Neural progenitor cell (in vitro differentiated cells): ENCODE results near the gene CHST14. TPM values are rescaled to one million over a fixed set of nuclear protein-coding genes. Genes with fewer than 3 reads are reported as not detected.

Experiments used
- DNase-seq: peaks from one replicate; pipeline ENCODE4 v3.0.0-alpha.2; 2016; ENCODE audit warnings: low spot score
- H2AFZ ChIP-seq: fragments of 200-600 bp; sonication (generic); replicated peaks from 2 replicates; pipeline ENCODE4 v1.6.1; 2016; ENCODE audit warnings: antibody characterized with exemption
- H3F3A ChIP-seq: fragments of 200-600 bp; sonication (generic); 2 replicates; pipeline ENCODE4 v1.6.1; 2016; ENCODE audit warnings: antibody characterized with exemption, low read depth
- H3K27ac ChIP-seq: fragments of 200-600 bp; sonication (generic); 2 replicates; pipeline ENCODE4 v1.5.1; 2016; ENCODE audit warnings: mild to moderate bottlenecking
- H3K27me3 ChIP-seq: fragments of 200-600 bp; sonication (generic); 2 replicates; pipeline ENCODE4 v1.6.1; 2016; ENCODE audit warnings: mild to moderate bottlenecking, moderate library complexity
- H3K36me3 ChIP-seq: fragments of 200-600 bp; sonication (generic); 2 replicates; pipeline ENCODE4 v1.5.1; 2016
- H3K4me1 ChIP-seq: fragments of 200-600 bp; sonication (generic); 2 replicates; pipeline ENCODE4 v1.6.1; 2016; ENCODE audit warnings: mixed run types
- H3K4me2 ChIP-seq: fragments of 200-600 bp; sonication (generic); 2 replicates; pipeline ENCODE4 v1.6.1; 2016
- H3K4me3 ChIP-seq: fragments of 200-600 bp; sonication (generic); 2 replicates; pipeline ENCODE4 v1.5.1; 2016
- H3K79me2 ChIP-seq: fragments of 200-600 bp; sonication (generic); 2 replicates; pipeline ENCODE4 v1.6.1; 2016; ENCODE audit warnings: low read depth
- H3K9ac ChIP-seq: fragments of 200-600 bp; sonication (generic); 2 replicates; pipeline ENCODE4 v1.6.1; 2016
- H3K9me3 ChIP-seq: fragments of 200-600 bp; sonication (generic); 2 replicates; pipeline ENCODE4 v1.5.1; 2016; ENCODE audit warnings: low read depth
- H4K20me1 ChIP-seq: fragments of 200-600 bp; sonication (generic); 2 replicates; pipeline ENCODE4 v1.6.1; 2016; ENCODE audit warnings: low read depth
- H3K27ac Mint-ChIP-seq: 3 replicates; pipeline ENCODE4 v1.8.0; 2021; ENCODE audit warnings: mixed read lengths
- H3K27me3 Mint-ChIP-seq: 2 replicates; pipeline ENCODE4 v1.8.0; 2022; ENCODE audit warnings: low read depth, mild to moderate bottlenecking, inconsistent platforms, moderate library complexity, mixed read lengths; ENCODE audit not compliant: insufficient read depth
- H3K36me3 Mint-ChIP-seq: 3 replicates; pipeline ENCODE4 v1.8.0; 2021; ENCODE audit warnings: mixed read lengths
- H3K4me1 Mint-ChIP-seq: 3 replicates; pipeline ENCODE4 v1.8.0; 2021; ENCODE audit warnings: mixed read lengths
- H3K4me3 Mint-ChIP-seq: 3 replicates; pipeline ENCODE4 v1.8.0; 2021; ENCODE audit warnings: mild to moderate bottlenecking, moderate library complexity, mixed read lengths
- H3K9me3 Mint-ChIP-seq: 3 replicates; pipeline ENCODE4 v1.8.0; 2020; ENCODE audit warnings: mixed read lengths
- EZH2 ChIP-seq: fragments of 200-600 bp; sonication (generic); IDR thresholded peaks from 2 replicates; pipeline ENCODE4 v1.6.1; 2017; ENCODE audit warnings: antibody characterized with exemption, mild to moderate bottlenecking, moderate library complexity
- EZH2phosphoT487 ChIP-seq: fragments of 200-600 bp; sonication (generic); IDR thresholded peaks from 2 replicates; pipeline ENCODE4 v1.6.1; 2017; ENCODE audit warnings: antibody characterized with exemption
- total RNA-seq: library from RNA; depleted of rRNA; stranded (reverse); fragments of >200 nt; gene quantifications from 2 replicates; pipeline ENCODE4 v1.2.3, GENCODE V29; 2015; ENCODE audit warnings: low replicate concordance
- TF ChIP-seq, protein P1 (sequence below): fragments of 200-600 bp; sonication (generic); IDR thresholded peaks from 2 replicates; pipeline ENCODE4 v1.5.1; 2017; ENCODE audit warnings: antibody characterized with exemption, mild to moderate bottlenecking

The CHST14 gene
- total RNA-seq, 1 donor from 2014 or later, result 11.9 TPM

DNA sequence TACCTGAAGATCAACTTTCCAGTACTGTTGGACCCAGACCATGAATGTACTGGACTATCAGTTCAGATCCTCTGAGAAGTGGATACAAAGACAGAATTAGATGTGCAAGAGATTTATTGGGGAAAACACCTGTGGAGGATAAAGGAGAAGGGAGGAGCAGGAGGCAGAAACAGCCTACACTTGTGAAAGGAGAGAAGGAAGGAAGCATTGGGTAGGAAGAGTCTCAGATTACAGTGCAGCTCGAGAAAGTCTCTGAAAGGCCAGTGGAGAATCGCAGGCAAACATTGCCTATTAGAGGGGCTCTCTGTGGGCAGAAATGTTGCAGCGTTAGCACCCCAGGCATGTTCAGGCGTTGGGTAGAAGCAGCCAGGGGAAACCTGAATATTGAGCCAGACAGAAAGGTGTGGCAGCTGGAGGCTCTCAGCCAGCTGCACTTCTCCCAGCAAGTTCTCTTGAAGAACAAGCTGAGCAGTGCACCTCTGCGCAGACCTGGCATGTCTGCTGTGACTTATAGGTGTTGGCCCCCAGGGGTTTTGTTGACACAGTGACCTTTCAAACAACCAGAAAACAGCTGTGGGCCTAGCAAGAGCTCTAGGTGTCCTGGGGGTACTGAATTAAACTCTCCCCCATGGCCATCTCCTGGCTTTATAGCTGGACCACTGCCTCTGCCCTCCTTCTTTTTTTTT lies 7.0 kb downstream of the CHST14 start:
- Mint-ChIP-seq H3K27ac (peak overlapping the region; percentile 15), H3K4me1 (peaks cover 17% of the 10 kb centered on the region)
- H3K27ac ChIP-seq, result peak overlapping the region; percentile 62

DNA sequence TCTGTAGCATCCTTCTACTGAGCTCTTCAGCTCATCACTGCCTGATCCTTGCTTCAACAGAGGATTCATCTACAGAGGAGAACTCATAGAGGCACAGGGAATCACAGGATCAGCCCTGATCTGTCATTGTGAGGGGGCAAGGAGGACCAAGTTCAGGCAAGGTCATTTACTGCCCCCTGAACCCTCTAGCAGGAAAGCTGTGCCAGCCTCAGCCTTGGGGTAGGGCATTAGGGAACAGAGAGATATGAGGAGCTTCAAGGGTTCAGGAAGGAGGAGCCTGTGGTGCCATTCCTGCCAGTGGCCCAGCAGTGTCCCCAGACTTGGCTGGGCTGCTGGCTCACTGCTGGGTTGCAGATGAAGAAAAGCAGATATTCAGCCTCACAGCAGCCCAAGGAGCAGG lies 8.2 kb downstream of the CHST14 start:
- Mint-ChIP-seq H3K4me1 (peaks cover 17% of the 10 kb centered on the region), H3K4me3 (no peak overlapping the region), H3K27ac (no peak overlapping the region), H3K36me3 (no peaks in the 10 kb centered on the region), H3K9me3 (peaks cover 2% of the 10 kb centered on the region), H3K27me3 (peaks cover 8% of the 10 kb centered on the region)
- no peak overlapping the region for H3K27ac ChIP-seq
- H4K20me1 ChIP-seq, result no peaks in the 10 kb centered on the region
- peaks cover 10% of the 10 kb centered on the region for H3K4me1 ChIP-seq
- H3K36me3 ChIP-seq, result no peaks in the 10 kb centered on the region
- TF ChIP-seq EZH2 (no peak), EZH2phosphoT487 (no peak)
- TF ChIP-seq, protein P1, sequence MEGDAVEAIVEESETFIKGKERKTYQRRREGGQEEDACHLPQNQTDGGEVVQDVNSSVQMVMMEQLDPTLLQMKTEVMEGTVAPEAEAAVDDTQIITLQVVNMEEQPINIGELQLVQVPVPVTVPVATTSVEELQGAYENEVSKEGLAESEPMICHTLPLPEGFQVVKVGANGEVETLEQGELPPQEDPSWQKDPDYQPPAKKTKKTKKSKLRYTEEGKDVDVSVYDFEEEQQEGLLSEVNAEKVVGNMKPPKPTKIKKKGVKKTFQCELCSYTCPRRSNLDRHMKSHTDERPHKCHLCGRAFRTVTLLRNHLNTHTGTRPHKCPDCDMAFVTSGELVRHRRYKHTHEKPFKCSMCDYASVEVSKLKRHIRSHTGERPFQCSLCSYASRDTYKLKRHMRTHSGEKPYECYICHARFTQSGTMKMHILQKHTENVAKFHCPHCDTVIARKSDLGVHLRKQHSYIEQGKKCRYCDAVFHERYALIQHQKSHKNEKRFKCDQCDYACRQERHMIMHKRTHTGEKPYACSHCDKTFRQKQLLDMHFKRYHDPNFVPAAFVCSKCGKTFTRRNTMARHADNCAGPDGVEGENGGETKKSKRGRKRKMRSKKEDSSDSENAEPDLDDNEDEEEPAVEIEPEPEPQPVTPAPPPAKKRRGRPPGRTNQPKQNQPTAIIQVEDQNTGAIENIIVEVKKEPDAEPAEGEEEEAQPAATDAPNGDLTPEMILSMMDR, result no peak
- no peak overlapping the region for H3K9ac ChIP-seq
- H2AFZ ChIP-seq, result no peak overlapping the region
- H3K27me3 ChIP-seq, result no peaks in the 10 kb centered on the region
- no peak overlapping the region for H3K4me3 ChIP-seq
- H3K79me2 ChIP-seq, result no peaks in the 10 kb centered on the region
- H3K9me3 ChIP-seq, result no peaks in the 10 kb centered on the region
- no peak overlapping the region for H3K4me2 ChIP-seq
- DNase-seq, result no peak
- peaks cover 13% of the 10 kb centered on the region for H3F3A ChIP-seq

More for the DNA sequence above, 7.0 kb downstream of the CHST14 start:
- H3K9me3 ChIP-seq, result no peaks in the 10 kb centered on the region
- H3F3A ChIP-seq, result peaks cover 16% of the 10 kb centered on the region
- H3K79me2 ChIP-seq, result no peaks in the 10 kb centered on the region
- peak overlapping the region; percentile 90 for H2AFZ ChIP-seq
- Mint-ChIP-seq H3K4me3 (no peak overlapping the region), H3K27me3 (no peaks in the 10 kb centered on the region), H3K9me3 (no peaks in the 10 kb centered on the region), H3K36me3 (no peaks in the 10 kb centered on the region)
- H3K4me3 ChIP-seq, result peak overlapping the region; percentile 29
- DNase-seq, result peak; percentile 36
- no peaks in the 10 kb centered on the region for H3K36me3 ChIP-seq
- no peaks in the 10 kb centered on the region for H4K20me1 ChIP-seq
- H3K4me2 ChIP-seq, result peak overlapping the region; percentile 76
- H3K9ac ChIP-seq, result no peak overlapping the region
- TF ChIP-seq EZH2phosphoT487 (no peak), EZH2 (no peak)
- TF ChIP-seq, protein P1, result no peak
- H3K27me3 ChIP-seq, result no peaks in the 10 kb centered on the region
- H3K4me1 ChIP-seq, result peaks cover 10% of the 10 kb centered on the region

DNA sequence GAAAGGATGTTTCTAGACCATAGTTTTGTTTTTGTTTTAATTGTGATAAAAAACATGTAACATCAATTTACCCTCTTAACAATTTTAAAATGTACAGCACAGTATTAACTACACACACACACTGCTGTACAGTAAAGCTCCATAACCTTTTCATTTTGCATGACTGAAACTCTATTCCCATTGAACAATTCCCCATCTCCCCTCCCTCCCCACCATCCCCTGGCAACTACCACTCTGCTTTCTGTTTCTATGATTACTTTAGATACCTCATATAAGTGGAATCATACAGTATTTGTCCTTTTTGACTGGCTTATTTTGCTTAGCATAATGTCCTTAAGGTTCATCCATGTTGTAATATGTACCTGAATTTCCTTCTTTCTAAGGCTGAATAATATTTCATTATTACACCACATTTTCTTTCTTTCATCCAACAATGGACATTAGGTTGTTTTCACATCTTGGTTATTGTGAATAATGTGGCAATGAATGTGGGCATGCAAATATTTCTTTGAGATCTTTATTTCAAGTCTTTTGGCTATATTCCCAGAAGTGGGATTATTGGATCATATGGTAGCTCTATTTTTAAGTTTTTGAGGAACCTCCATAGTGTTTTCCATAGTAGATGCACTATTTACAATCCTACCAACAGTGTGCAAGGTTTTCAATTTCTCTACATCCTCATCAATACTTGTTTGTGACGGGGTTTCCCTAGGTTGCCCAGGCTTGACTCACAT lies 10.7 kb downstream of the CHST14 start:
- Histone ChIP-seq H2AFZ (no peak overlapping the region), H3K4me1 (peaks cover 10% of the 10 kb centered on the region), H4K20me1 (no peaks in the 10 kb centered on the region), H3K27ac (no peak overlapping the region), H3K27me3 (no peaks in the 10 kb centered on the region), H3K9me3 (no peaks in the 10 kb centered on the region), H3K4me3 (no peak overlapping the region), H3F3A (peaks cover 8% of the 10 kb centered on the region), H3K79me2 (no peaks in the 10 kb centered on the region), H3K36me3 (no peaks in the 10 kb centered on the region), H3K9ac (no peak overlapping the region), H3K4me2 (no peak overlapping the region)
- no peak overlapping the region for H3K4me3 Mint-ChIP-seq
- peaks cover 10% of the 10 kb centered on the region for H3K4me1 Mint-ChIP-seq
- peaks cover 13% of the 10 kb centered on the region for H3K27me3 Mint-ChIP-seq
- H3K36me3 Mint-ChIP-seq, result no peaks in the 10 kb centered on the region
- H3K27ac Mint-ChIP-seq, result no peak overlapping the region
- DNase-seq, result no peak
- H3K9me3 Mint-ChIP-seq, result peaks cover 2% of the 10 kb centered on the region
- no peak for TF ChIP-seq EZH2phosphoT487
- TF ChIP-seq, protein P1, result no peak
- no peak for TF ChIP-seq EZH2
